Stimulated activated CD4-positive, alpha-beta T cell treated with anti-CD3 and anti-CD28 coated beads, Interleukin-4, amount 100 ng/mL, for 24 hours (primary cell): Measurements from ENCODE around the gene RANBP1.
"Not testable (repeated sequence)": the region's sequence is repeated elsewhere in the genome, so short reads cannot be mapped to it uniquely, and the experiment has no call there.

ENCODE experiments used
- DNase-seq: peaks from one replicate; pipeline ENCODE4 v3.0.0-alpha.2; 2020

RANBP1 gene

DNA sequence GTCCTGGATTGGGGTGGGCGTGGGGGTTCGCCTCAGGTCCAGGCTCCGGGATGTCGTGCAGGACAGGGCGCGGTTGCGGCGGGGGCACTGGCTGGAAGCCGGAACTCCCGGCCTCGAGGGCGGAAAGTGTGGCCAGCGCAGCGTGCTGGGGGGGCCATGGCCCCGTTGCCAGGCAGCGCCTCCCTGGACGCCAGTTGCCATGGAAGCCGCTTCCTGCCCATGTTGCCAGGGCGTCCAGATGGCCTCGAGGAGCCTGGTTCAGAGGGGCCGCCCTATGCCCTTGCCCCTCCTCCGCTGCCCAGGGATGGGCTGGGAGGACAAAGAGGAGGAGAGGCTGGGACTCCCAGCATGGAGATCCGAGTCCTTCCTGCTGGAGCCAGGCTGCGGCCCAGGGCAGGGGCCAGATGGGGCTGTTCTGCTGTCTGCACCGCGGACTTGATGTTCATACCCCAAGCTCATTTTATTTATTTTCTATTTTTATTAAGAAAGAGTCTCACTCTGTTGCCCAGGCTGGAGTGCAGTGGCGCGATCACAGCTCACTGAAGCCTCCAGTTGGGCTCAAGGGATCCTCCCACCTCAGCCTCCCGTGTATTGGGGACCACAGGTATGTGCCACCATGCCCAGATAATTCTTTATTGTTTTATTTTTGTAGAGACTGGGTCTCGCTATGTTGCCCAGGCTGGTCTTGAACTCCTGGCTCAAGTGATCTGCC lies 39.6 kb downstream of the RANBP1 start:
- no peak for DNase-seq

- no peak for DNase-seq
These were observed 40.1 kb downstream of the RANBP1 start for GRCh38 chr22:20156042-20156389.

GRCh38 chr22:20156611-20157429 lies 40.9 kb downstream of the RANBP1 start:
- peak; percentile 90 for DNase-seq

- DNase-seq = no peak
These were observed 41.7 kb downstream of the RANBP1 start for GRCh38 chr22:20157430-20158183.

DNA sequence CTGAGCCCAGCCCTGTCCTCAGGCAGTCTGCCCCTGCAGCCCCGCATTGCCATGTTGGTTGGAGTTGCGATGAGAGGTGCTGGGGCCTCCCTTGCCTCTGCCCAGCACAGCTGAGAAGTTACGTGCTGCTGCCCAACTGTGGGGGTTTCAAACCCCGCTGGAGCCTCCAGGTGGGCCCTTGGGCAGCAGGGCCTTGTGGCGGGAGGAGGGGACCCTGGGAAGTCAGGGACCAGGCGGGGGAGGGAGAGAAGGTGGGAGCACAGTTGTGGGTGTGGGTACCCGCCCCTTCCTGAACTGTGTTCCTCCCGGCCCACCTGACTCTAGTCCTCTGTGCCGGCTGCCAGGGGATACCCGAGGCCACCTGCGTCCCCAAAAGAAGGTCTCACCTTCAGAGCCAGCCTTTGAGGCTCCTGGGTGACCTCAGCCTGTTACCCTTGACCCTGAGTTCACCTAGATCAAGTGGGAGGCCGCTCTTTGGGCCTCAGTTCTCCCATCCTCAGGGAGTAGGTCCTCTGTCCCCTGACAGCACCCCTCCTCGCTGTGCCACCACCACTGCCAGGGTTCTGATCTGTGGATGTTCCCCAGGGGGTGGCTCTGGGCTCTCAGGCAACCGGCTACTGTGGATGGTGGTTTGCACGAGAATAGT lies 42.6 kb downstream of the RANBP1 start:
- no peak for DNase-seq

DNA sequence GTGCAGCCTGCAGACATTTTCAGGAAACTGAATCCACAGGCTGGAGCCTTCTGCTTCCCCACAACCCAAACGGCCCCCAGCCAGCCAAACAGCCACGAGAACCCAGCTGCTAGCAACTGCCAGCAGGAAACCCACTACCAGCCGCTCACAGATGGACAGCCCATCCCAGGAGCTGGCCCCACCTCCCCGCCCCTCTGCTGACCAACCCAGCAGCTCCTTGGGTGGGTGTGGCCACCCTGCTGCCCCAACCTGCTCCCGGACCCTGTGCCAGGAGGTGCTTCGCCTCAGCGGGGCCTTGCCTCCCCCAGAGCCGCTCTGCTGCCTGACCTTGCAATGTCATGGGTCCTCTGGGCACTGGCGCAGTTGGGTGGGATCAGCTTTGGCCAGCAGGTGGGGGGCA lies 43.2 kb downstream of the RANBP1 start:
- DNase-seq = no peak

DNA sequence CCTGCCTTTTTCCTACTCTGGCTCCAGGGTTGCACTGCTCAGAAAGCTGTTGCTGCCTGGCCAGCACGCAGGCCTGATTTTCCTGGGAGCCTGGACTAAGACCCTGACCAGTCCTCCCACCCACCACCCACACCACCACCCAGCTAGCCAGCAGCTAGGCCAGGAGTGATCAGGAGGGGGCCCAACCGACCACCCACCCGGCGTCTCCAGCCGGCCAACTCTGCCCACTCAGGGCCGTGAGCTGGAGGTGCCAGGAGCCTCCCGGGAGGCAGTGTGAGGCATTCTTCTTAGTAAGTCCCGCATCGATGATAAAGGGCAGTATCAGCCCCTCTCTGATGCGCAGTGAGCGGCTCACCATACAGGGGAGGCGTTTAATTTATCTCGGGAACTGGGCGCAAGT lies 43.6 kb downstream of the RANBP1 start:
- DNase-seq = not testable (repeated sequence)

DNA sequence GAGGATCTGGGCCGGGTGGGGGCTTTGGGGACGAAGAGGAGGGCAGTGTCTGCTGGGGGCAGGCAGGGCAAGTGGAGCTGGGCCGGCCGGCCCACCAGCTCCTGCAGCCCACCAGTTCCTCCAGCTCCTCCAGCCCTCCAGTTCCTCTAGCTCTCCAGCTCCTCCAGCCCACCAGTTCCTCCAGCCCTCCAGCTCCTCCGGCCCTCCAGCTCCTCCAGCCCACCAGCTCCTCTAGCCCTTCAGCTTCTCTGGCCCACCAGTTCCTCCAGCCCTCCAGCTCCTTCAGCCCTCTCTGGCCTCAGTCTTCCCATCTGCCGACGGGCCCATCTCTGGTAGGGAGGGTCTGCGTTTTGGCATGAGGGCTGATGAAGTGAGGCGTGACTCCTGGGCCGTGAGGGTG lies 44.1 kb downstream of the RANBP1 start:
- no peak for DNase-seq

- DNase-seq = no peak
These were observed 49.0 kb downstream of the RANBP1 start for GRCh38 chr22:20164863-20165262.

DNA sequence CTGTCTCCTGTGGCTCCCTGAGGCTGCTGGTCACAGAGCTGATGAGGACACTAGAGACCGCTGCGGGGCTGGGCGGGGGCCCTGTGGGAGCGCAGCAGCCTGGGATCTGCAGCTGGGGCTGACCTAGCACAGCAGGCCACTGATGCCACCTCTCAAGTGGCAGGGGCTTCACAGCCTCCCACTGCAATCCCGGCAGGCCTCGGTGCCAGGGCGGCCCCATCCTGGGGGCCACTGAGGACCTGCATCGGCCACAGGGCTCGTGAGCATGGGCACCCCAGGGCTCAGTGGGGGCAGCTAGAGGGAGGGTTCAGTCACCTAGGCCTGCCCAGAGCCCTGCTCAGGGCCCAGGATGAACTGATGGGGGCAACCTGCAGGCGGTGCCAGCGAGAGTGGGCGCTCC lies 49.5 kb downstream of the RANBP1 start:
- DNase-seq = no peak

GRCh38 chr22:20165913-20166312 lies 50.0 kb downstream of the RANBP1 start:
- no peak for DNase-seq

- no peak for DNase-seq
These were observed 50.8 kb downstream of the RANBP1 start for GRCh38 chr22:20166703-20167102.

- DNase-seq = no peak
These were observed 51.9 kb downstream of the RANBP1 start for GRCh38 chr22:20167643-20168322.

DNA sequence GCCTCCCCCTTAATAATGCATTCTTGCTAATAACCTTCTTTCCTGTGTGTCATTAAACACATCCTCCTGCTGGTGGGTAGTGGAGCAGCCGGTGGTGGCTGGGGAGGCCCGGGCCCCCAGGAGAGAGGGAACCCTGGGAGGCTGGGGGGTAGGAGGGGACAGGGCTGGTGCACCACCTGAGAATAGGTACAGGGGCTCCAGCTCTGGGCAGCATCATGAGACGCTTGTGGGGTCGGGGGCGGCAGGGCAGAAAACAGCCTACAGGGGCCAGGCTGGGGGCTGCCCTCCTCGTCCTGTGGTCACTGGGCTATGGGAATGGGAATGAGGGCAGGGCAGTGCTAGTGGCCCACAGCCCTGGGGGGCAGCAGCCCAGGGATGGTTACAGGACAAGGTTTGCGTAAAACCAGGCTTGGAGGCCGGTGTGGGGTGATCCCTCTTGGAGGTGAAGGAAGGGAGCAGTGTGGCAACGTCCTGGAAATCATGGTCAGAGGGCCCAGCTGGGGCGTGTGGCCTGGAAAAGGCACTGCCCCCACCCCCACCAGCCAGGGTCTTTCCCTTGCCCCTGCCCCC lies 53.4 kb downstream of the RANBP1 start:
- DNase-seq = no peak

DNA sequence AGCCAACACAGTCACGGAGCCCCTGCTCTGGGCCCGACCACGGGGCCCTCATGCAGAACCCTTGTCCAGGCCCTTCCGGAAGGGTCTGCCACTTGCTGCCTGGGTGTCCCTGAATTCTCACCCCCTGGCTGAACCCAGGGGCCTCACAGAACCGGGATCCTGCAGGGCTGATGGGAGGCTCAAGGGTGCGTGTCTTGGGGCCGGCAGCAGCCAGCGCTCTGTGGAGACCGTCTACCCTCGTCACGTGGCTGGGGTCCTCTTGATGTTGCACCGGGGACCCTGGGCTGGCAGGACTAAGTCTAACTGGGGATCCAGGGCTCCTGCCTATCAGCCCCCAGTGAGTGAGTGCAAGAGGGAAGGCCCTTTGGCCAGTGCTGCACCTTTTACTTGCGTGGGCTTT lies 54.3 kb downstream of the RANBP1 start:
- no peak for DNase-seq

DNA sequence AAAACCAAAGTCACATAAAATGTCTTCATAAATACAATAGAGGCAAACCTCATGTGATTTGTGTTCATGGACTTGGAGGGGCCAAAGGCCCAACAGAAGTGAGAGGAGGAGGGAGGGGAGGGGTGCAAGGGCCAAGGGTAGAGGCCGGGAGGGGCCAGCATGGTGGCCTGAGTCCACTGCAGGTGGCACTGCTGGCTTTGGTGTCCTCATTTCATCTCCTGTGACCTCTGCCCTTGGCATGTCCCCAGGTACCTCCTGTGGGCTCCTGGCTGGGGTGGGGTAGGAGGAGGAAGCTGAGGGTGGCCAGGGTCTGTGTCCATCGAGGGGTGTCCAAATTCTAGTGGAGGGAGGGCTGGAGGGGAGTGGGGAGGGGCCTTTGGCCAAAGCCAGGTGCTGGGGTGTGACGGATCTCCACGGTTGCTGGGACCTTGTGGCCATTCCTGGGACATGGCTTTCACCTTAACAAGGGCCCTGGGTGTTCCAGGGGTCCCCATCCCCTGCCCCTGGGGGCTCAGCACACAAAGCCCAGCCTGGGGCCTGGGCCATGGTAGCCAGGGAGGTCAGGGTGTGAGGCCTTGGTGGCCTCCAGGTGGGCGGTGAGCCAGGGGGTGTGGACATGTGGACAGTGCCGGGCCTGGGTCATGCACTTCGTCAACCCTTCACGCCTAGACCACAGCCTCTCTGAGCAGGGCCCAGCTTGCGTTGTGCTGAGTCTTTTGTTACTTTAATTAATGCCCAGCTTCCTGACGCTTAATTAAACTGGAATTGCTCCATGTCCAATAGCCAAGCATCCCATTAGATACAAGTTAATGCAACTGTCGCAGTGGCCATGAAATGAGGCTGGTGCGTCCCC lies 55.6 kb downstream of the RANBP1 start:
- no peak for DNase-seq

GRCh38 chr22:20172141-20172613 lies 56.3 kb downstream of the RANBP1 start:
- DNase-seq = no peak

DNA sequence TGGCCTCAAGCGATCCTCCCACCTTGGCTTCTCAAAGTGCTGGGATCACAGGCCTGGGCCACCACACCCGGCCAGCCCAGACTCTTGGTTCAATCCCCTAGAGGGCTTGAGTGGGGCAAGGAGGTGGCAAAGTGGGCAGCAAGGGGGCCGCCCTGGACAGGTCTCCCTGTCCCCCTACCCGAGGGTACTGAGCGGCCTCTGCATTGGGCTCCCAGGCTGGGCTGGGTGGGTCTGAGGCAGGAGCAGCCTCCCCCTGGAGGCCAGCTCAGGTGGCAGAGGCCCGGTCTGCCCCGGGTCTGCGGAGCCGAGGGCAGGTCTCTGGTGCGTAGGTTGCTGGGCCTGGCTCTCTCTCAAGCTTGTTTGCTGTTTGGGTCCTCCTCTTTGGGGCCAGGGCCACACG lies 57.3 kb downstream of the RANBP1 start:
- DNase-seq = no peak

GRCh38 chr22:20173772-20174171 lies 57.9 kb downstream of the RANBP1 start:
- DNase-seq = no peak

DNA sequence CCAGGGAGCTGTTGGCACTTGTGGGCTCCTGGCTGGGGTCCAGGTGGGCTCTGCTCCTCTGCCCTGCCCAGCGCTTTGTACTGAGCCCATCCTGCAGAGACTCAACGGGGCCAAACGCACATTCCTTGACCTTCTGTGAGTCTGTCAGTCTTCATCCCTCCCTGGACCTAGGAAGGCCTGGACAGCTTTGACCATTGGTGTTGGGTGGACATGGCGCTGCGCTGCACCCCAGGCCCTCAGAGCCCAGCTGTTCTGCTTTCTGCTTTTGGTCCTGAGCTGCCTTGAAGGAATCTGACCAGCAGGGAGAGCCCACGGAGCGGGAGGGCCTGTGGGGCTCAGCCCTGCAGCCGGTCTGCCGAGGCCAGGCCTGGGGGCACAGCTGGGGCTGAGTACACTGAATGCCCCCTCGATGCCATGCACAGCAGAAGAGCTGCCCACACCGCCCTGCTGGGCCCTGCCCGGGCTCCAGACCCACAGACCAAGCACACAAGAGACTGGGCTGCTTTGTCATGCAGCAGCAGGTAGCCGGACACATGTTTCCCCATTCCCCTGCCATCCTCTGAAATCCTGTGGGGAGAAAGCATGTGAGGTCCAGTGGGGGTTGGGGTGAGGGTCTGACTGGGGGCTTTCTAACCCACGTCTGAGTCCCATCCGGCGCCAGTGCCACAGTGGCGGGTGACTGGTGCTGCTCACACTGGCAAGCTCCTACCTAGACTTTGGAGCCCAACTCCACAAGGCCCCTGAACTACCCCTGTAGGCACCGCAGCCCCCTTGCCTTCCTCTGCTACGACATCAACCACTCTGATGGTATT lies 59.1 kb downstream of the RANBP1 start:
- no peak for DNase-seq

- DNase-seq = no peak
These were observed 59.6 kb downstream of the RANBP1 start for GRCh38 chr22:20175597-20175900.
